ENCODE results near the gene SLK. TPM values are rescaled to one million over a fixed set of nuclear protein-coding genes. Genes with fewer than 3 reads are reported as not detected.

The SLK gene
- polyA plus RNA-seq, 1 of the 3 experiments (the other 2 are of a cell fraction) = 4.0 TPM

DNA sequence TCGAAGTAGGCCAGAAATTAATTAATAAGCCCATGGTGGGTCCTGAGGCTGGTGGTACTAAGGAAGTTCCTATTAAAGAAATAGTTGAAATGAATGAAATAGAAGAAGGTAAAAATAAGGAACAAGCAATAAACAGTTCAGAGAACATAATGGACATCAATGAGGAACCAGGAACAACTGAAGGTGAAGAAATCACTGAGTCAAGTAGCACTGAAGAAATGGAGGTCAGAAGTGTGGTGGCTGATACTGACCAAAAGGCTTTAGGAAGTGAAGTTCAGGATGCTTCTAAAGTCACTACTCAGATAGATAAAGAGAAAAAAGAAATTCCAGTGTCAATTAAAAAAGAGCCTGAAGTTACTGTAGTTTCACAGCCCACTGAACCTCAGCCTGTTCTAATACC is 36.0 kb downstream of the SLK start (continued):
- no peak for TF ChIP-seq CHD2 (IDR thresholded peaks at IDR 0.05; ENCODE audit: low read length, partially characterized antibody)
- no peak for TF ChIP-seq EZH2phosphoT487 (IDR thresholded peaks at IDR 0.05; ENCODE audit: borderline replicate concordance, low read depth)
- no peak for TF ChIP-seq TCF12 (IDR thresholded peaks at IDR 0.05)
- TF ChIP-seq MEF2A (IDR thresholded peaks at IDR 0.05; ENCODE audit: borderline replicate concordance, low read depth) = no peak

DNA sequence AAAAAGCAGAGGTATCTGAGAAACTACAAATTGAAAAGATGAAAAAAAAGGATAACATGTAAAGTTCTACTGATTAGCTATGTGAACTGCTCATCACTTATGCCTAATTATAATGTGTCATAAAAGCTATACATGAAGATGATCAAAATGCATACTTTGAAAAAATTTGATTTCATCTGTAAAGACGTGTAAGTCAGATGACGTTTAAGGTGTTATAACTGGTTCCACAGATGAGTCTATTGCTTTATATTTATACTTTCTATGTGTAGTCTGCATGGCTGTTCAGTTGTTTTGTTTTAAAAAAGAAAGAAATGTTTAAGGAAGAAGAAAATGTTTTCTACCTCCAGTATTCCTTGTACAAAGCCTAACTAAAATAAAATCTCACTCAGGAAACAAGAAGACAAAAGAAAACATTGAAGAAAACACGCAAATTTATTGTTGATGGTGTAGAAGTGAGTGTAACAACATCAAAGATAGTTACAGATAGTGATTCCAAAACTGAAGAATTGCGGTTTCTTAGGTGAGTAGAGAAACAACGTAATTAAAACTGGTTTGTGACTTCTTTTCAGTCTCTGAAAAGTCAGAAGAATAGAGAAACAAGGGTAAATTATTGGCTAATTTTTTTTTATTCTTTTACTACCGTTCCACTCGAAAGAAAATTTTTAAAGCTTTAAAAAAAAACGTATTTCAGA is 38.4 kb downstream of the SLK start:
- Histone ChIP-seq H3K36me3 (replicated peaks in 1 of 2; ENCODE audit: control insufficient read depth in 1 of 2, insufficient read depth in 2 of 2, low read length in 1 of 2) (peaks cover 71 to 84% of the 10 kb centered on the region in 2 experiments), H2AFZ (ENCODE audit: low read depth) (no peak overlapping the region), H3K27me3 (ENCODE audit: insufficient read depth) (no peaks in the 10 kb centered on the region), H3K27ac (ENCODE audit: low read depth in 2 of 2, low read length in 1 of 2) (no peak overlapping the region), H3K9me2 (no peaks in the 10 kb centered on the region), H4K20me1 (ENCODE audit: insufficient read depth) (no peaks in the 10 kb centered on the region), H3K4me1 (ENCODE audit: control insufficient read depth in 1 of 2, insufficient read depth in 2 of 2, low read depth in 1 of 2, low read length in 1 of 2) (no peaks in the 10 kb centered on the region), H3K4me3 (ENCODE audit: low read depth in 2 of 2, low read length in 1 of 2) (no peak overlapping the region), H3K9ac (no peak overlapping the region), H3K9me3 (no peaks in the 10 kb centered on the region), H3K79me2 (ENCODE audit: insufficient read depth) (no peaks in the 10 kb centered on the region), H3F3A (replicated peaks; ENCODE audit: insufficient read depth) (peaks cover 4% of the 10 kb centered on the region), H3K4me2 (no peak overlapping the region)
- POLR2A ChIA-PET = no interaction called here
- no peak for DNase-seq
- TF ChIP-seq JUND (IDR thresholded peaks at IDR 0.05) = no peak
- no peak for TF ChIP-seq TAF1 (IDR thresholded peaks at IDR 0.05; ENCODE audit: borderline replicate concordance, low read depth, low read length)
- TF ChIP-seq TCF12 (IDR thresholded peaks at IDR 0.05) = no peak
- TF ChIP-seq MXI1 (IDR thresholded peaks at IDR 0.05; ENCODE audit: low read depth, low read length) = no peak
- no peak for TF ChIP-seq MEF2A (IDR thresholded peaks at IDR 0.05; ENCODE audit: borderline replicate concordance, low read depth)
- TF ChIP-seq RCOR1 (IDR thresholded peaks at IDR 0.05; ENCODE audit: low read length) = no peak
- TF ChIP-seq CHD2 (IDR thresholded peaks at IDR 0.05; ENCODE audit: low read length, partially characterized antibody) = no peak
- TF ChIP-seq, protein P1, sequence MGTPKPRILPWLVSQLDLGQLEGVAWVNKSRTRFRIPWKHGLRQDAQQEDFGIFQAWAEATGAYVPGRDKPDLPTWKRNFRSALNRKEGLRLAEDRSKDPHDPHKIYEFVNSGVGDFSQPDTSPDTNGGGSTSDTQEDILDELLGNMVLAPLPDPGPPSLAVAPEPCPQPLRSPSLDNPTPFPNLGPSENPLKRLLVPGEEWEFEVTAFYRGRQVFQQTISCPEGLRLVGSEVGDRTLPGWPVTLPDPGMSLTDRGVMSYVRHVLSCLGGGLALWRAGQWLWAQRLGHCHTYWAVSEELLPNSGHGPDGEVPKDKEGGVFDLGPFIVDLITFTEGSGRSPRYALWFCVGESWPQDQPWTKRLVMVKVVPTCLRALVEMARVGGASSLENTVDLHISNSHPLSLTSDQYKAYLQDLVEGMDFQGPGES (IDR thresholded peaks at IDR 0.05; ENCODE audit: low read depth, low read length) = no peak
- no peak for TF ChIP-seq RXRA (IDR thresholded peaks at IDR 0.05; ENCODE audit: borderline replicate concordance, low read depth)
- CTCF ChIA-PET = interaction anchor here (1.4 to 1.8 kb wide), 2 partner anchors 12 to 117 kb away, joined by 3 to 6 read pairs; no protein-coding TSS in a partner anchor
- 93% methylated on average over 8 of the region's 8 CpGs for WGBS (ENCODE audit: low lambda C conversion rate)

DNA sequence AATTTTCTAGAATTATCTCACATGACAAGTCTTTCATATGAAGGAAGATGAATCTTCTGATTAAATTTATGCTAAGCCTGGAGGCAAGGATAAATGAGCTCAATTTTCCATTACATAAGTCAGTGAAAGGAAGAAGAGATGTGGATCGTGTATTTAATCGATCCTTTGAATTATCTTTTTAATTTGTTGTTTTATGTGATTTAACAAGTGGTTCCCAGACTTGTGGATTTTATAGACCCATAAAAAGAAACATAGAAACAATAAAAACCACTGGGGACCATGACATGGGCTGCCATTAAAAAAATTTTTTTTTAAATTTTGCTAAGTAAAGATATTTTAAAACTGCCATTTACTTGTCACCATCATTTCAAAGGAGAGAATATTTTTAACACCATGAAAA is 45.0 kb downstream of the SLK start:
- Histone ChIP-seq H3K27me3 (ENCODE audit: insufficient read depth) (no peaks in the 10 kb centered on the region), H3K9ac (no peak overlapping the region), H3K9me3 (no peaks in the 10 kb centered on the region), H3K27ac (ENCODE audit: low read depth in 2 of 2, low read length in 1 of 2) (no peak overlapping the region), H3K4me3 (ENCODE audit: low read depth in 2 of 2, low read length in 1 of 2) (no peak overlapping the region), H3K36me3 (replicated peaks in 1 of 2; ENCODE audit: control insufficient read depth in 1 of 2, insufficient read depth in 2 of 2, low read length in 1 of 2) (peaks cover 37 to 58% of the 10 kb centered on the region in 2 experiments), H3K4me2 (no peak overlapping the region), H3K9me2 (no peaks in the 10 kb centered on the region), H3F3A (replicated peaks; ENCODE audit: insufficient read depth) (no peaks in the 10 kb centered on the region), H4K20me1 (ENCODE audit: insufficient read depth) (no peaks in the 10 kb centered on the region), H3K4me1 (ENCODE audit: control insufficient read depth in 1 of 2, insufficient read depth in 2 of 2, low read depth in 1 of 2, low read length in 1 of 2) (no peaks in the 10 kb centered on the region), H2AFZ (ENCODE audit: low read depth) (no peak overlapping the region), H3K79me2 (ENCODE audit: insufficient read depth) (no peaks in the 10 kb centered on the region)
- no peak for DNase-seq
- ChIA-PET CTCF (interaction anchor here (0.7 kb wide), 1 partner anchor 326 kb away, joined by 3 read pairs; no protein-coding TSS in a partner anchor), POLR2A (no interaction called here)
- 98% methylated on average over 2 of the region's 2 CpGs for WGBS (ENCODE audit: low lambda C conversion rate)
- TF ChIP-seq, protein P2, sequence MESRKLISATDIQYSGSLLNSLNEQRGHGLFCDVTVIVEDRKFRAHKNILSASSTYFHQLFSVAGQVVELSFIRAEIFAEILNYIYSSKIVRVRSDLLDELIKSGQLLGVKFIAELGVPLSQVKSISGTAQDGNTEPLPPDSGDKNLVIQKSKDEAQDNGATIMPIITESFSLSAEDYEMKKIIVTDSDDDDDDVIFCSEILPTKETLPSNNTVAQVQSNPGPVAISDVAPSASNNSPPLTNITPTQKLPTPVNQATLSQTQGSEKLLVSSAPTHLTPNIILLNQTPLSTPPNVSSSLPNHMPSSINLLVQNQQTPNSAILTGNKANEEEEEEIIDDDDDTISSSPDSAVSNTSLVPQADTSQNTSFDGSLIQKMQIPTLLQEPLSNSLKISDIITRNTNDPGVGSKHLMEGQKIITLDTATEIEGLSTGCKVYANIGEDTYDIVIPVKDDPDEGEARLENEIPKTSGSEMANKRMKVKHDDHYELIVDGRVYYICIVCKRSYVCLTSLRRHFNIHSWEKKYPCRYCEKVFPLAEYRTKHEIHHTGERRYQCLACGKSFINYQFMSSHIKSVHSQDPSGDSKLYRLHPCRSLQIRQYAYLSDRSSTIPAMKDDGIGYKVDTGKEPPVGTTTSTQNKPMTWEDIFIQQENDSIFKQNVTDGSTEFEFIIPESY (IDR thresholded peaks at IDR 0.05; ENCODE audit: borderline replicate concordance, low read depth) = no peak
- no peak for TF ChIP-seq GABPA (IDR thresholded peaks at IDR 0.05; ENCODE audit: low read depth)
- no peak for TF ChIP-seq ELF1 (IDR thresholded peaks at IDR 0.05)
- TF ChIP-seq, protein P3, sequence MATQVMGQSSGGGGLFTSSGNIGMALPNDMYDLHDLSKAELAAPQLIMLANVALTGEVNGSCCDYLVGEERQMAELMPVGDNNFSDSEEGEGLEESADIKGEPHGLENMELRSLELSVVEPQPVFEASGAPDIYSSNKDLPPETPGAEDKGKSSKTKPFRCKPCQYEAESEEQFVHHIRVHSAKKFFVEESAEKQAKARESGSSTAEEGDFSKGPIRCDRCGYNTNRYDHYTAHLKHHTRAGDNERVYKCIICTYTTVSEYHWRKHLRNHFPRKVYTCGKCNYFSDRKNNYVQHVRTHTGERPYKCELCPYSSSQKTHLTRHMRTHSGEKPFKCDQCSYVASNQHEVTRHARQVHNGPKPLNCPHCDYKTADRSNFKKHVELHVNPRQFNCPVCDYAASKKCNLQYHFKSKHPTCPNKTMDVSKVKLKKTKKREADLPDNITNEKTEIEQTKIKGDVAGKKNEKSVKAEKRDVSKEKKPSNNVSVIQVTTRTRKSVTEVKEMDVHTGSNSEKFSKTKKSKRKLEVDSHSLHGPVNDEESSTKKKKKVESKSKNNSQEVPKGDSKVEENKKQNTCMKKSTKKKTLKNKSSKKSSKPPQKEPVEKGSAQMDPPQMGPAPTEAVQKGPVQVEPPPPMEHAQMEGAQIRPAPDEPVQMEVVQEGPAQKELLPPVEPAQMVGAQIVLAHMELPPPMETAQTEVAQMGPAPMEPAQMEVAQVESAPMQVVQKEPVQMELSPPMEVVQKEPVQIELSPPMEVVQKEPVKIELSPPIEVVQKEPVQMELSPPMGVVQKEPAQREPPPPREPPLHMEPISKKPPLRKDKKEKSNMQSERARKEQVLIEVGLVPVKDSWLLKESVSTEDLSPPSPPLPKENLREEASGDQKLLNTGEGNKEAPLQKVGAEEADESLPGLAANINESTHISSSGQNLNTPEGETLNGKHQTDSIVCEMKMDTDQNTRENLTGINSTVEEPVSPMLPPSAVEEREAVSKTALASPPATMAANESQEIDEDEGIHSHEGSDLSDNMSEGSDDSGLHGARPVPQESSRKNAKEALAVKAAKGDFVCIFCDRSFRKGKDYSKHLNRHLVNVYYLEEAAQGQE (IDR thresholded peaks at IDR 0.05; ENCODE audit: low read depth, low read length) = no peak
- TF ChIP-seq SMC3 (IDR thresholded peaks at IDR 0.05; ENCODE audit: low read depth, low read length) = no peak
- TF ChIP-seq JUND (IDR thresholded peaks at IDR 0.05) = no peak
- TF ChIP-seq FOXM1 (IDR thresholded peaks at IDR 0.05; ENCODE audit: low read depth) = no peak
- no peak for TF ChIP-seq FOSL2 (IDR thresholded peaks at IDR 0.05; ENCODE audit: borderline replicate concordance, low read depth)
